ENCODE data around the gene MAGI2.

Gene MAGI2

DNA sequence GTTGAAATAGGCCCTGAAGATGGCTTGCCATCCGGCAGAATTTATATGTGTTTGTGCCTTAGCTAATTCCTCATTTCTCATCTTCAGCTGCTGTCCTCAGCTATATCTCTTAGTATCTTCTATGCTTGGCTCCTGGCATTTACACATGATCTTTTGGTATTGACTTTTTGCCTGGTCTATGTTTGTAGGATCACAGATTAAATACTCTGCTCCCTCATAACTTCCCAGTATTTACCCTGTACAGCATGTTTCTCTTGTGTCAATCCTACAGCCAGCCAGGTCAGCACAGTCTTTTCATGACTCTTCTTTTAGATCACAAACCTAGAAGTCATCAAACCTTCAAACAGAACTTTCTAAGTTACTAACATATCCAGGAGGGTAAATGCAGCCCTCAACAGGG lies 743.8 kb downstream of the MAGI2 start:
- TF ChIP-seq, protein P1, sequence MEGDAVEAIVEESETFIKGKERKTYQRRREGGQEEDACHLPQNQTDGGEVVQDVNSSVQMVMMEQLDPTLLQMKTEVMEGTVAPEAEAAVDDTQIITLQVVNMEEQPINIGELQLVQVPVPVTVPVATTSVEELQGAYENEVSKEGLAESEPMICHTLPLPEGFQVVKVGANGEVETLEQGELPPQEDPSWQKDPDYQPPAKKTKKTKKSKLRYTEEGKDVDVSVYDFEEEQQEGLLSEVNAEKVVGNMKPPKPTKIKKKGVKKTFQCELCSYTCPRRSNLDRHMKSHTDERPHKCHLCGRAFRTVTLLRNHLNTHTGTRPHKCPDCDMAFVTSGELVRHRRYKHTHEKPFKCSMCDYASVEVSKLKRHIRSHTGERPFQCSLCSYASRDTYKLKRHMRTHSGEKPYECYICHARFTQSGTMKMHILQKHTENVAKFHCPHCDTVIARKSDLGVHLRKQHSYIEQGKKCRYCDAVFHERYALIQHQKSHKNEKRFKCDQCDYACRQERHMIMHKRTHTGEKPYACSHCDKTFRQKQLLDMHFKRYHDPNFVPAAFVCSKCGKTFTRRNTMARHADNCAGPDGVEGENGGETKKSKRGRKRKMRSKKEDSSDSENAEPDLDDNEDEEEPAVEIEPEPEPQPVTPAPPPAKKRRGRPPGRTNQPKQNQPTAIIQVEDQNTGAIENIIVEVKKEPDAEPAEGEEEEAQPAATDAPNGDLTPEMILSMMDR (IDR thresholded peaks at IDR 0.05; ENCODE audit: control extremely low read depth, extremely low read depth, low read depth, missing control alignments), result no peak
- ChIA-PET POLR2A (no interaction called here), CTCF (interaction anchor here (1.4 to 1.5 kb wide), 3 partner anchors 9 to 149 kb away, joined by 3 to 5 read pairs (median 4); no protein-coding TSS in a partner anchor)
- DNase-seq (ENCODE audit: extremely low spot score), result no peak

DNA sequence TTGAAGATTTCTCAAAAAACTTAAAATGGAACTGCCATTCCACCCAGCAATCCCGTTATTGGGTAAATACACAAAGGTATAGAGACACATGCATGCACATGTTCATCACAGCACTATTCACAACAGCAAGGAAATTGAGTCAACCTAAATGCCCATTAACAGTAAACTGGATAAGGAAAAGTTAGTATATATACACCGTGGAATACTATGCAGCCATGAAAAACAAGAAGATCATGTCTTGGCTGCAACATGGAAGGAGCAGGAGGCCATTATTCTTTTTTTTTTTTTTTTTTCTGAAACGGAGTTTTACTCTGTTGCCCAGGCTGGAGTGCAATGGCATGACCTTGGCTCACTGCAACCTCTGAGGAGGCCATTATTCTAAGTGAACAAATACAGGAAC lies 749.0 kb downstream of the MAGI2 start:
- CTCF ChIA-PET, result no interaction called here
- TF ChIP-seq, protein P1 (IDR thresholded peaks at IDR 0.05; ENCODE audit: control extremely low read depth, extremely low read depth, low read depth, missing control alignments), result no peak
- no peak for DNase-seq (ENCODE audit: extremely low spot score)
- POLR2A ChIA-PET, result no interaction called here

DNA sequence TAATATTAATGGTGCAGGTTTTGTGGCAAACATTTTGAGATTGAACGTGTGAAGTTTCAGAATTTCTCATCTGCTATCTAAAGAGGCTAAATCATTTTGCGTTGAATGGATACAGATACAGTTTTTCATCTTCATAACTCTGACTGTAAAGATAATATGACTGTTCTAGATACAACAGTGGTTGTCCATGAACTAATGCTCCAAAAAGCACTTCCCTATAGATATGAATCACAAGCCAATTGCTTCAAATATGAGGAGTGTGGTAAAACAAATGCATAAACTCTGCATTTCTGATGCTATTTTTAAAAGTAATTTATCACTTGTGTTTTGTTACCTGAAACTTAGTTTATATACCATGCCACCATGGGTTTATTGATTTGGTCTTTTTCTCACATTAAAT lies 750.1 kb downstream of the MAGI2 start:
- DNase-seq (ENCODE audit: extremely low spot score), result no peak
- POLR2A ChIA-PET, result no interaction called here
- TF ChIP-seq, protein P1 (IDR thresholded peaks at IDR 0.05; ENCODE audit: control extremely low read depth, extremely low read depth, low read depth, missing control alignments), result no peak
- CTCF ChIA-PET, result no interaction called here

DNA sequence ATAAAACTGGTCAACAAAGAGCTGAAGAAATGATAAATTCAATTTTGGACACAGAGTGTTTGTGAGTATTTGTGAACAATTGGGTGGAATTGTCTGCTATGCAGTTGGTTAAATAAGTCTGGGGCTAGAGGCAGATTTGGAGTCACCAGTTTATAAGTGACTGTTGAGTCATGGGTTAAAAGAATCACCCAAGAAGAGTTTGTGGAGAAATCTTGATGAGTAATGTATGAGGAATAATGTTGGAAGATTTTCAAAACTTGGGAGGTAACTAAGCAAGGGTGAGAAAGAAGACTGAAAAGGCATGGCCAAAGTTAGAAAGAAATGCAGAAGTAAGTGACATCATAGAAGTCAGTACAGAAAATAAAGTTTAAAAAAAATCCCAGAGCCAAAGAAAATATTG lies 750.7 kb downstream of the MAGI2 start:
- ChIA-PET CTCF (no interaction called here), POLR2A (no interaction called here)
- DNase-seq (ENCODE audit: extremely low spot score), result no peak
- TF ChIP-seq, protein P1 (IDR thresholded peaks at IDR 0.05; ENCODE audit: control extremely low read depth, extremely low read depth, low read depth, missing control alignments), result no peak

DNA sequence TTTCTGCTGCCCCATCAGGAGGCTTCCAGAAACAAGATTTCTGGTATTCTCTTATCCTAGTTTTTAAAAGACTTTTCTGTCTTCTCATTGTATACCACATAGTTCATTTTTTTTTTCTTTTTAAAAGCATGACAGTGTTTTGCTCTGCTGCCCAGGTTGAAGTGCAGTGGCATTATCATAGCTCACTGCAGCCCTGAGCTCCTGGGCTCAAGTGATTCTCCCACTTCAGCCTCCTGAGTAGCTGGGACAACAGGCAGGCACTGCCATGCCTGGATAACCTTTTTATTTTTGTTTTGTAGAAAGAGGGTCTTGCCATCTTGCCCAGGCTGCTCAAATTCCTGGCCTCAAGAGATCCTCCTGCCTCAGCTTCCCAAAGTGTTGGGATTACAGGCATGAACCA lies 757.6 kb downstream of the MAGI2 start:
- ChIA-PET CTCF (interaction anchor here (1.0 to 1.3 kb wide), 4 partner anchors 8 to 25 kb away, joined by 3 to 4 read pairs (median 3); no protein-coding TSS in a partner anchor), POLR2A (no interaction called here)
- DNase-seq (ENCODE audit: extremely low spot score), result no peak
- TF ChIP-seq, protein P1 (IDR thresholded peaks at IDR 0.05; ENCODE audit: control extremely low read depth, extremely low read depth, low read depth, missing control alignments), result no peak

DNA sequence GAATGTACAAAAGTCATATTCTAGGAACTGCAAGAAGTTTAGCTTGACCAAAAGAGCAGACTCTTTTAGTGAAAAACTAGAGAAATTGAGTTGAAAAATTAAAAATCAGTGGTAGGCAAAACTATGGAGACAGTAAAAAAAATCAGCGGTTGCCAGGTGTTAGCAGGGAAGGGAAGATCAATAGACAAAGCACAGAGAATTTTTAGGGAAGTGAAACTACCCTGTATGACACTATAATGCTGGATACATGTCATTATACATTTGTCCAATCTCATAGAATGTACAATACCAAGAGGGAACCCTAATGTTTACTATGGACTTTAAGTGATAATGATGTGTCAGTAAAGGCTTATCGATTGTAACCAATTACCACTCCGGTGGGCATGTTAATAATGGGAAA lies 761.9 kb downstream of the MAGI2 start:
- no peak for DNase-seq (ENCODE audit: extremely low spot score)
- TF ChIP-seq, protein P1 (IDR thresholded peaks at IDR 0.05; ENCODE audit: control extremely low read depth, extremely low read depth, low read depth, missing control alignments), result no peak
- ChIA-PET CTCF (no interaction called here), POLR2A (no interaction called here)

DNA sequence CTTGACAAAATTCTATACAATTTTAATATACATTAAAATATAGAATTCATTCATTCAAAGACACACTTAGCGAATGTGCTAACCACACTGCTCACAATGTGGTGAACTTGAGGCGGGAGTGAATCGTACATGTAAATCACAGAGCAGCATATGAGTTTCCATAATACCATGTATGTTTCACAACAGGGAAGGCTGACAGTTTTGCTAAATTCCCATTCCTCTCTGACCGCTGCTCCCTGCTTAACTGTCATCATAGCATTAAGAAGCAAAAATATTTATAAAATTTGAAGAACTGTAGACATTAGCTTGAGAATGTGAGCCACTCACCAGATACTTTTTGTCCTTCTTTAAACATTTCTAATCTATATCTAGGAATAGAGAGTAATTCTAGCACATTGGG lies 763.3 kb downstream of the MAGI2 start:
- POLR2A ChIA-PET, result no interaction called here
- no peak for DNase-seq (ENCODE audit: extremely low spot score)

More for the DNA sequence above, 763.3 kb downstream of the MAGI2 start:
- TF ChIP-seq, protein P1 (IDR thresholded peaks at IDR 0.05; ENCODE audit: control extremely low read depth, extremely low read depth, low read depth, missing control alignments), result no peak
- CTCF ChIA-PET, result no interaction called here
